BJ (cell line): ENCODE results near the gene CHD1. TPM values are rescaled to one million over a fixed set of nuclear protein-coding genes. Genes with fewer than 3 reads are reported as not detected.

Experiments
- CTCF ChIA-PET: fragments of 350-600 bp; formaldehyde crosslinking; extraction: SDS; loops from one replicate; lab custom pipeline; 2021; ENCODE audit warnings: antibody characterized with exemption, inconsistent platforms; lab: Yijun Ruan, JAX
- POLR2A ChIA-PET: fragments of 300-600 bp; sonication (Branson Sonifier 250); formaldehyde crosslinking; extraction: SDS; loops from one replicate; lab custom pipeline; 2021; ENCODE audit warnings: antibody characterized with exemption; lab: Charles Lee
- DNase-seq: peaks from one replicate; pipeline ENCODE4 v3.0.0-alpha.2; 2011; ENCODE audit warnings: low read depth
- H3K27me3 ChIP-seq: 2 replicates; pipeline ENCODE4 v1.6.0; 2011; ENCODE audit warnings: low read length; ENCODE audit not compliant: control insufficient read depth, insufficient read depth
- H3K36me3 ChIP-seq: 2 replicates; pipeline ENCODE4 v1.5.1; 2011; ENCODE audit warnings: low read length; ENCODE audit not compliant: control insufficient read depth, insufficient read depth
- H3K4me3 ChIP-seq: 2 replicates; pipeline ENCODE4 v1.5.1; 2011; ENCODE audit warnings: low read depth, mild to moderate bottlenecking, control low read depth, low read length
- CTCF ChIP-seq: IDR thresholded peaks from 2 replicates; pipeline ENCODE4 v1.5.1; 2011; ENCODE audit warnings: low read depth, mild to moderate bottlenecking, control low read depth, inconsistent platforms, low read length, moderate library complexity; ENCODE audit not compliant: insufficient read depth
- polyA plus RNA-seq: library from polyadenylated mRNA; depleted of rRNA; stranded (reverse); fragments of >200 nt; gene quantifications from 2 replicates; pipeline ENCODE4 v1.2.3, GENCODE V29; 2011

Gene CHD1
- polyA plus RNA-seq, 1 experiment: 6.5 TPM

- ChIA-PET POLR2A (no interaction called here), CTCF (no interaction called here)
- Histone ChIP-seq H3K27me3 (no peaks in the 10 kb centered on the region), H3K4me3 (no peak overlapping the region), H3K36me3 (no peaks in the 10 kb centered on the region)
- no peak for TF ChIP-seq CTCF
- DNase-seq: no peak
These were observed 82.9 kb downstream of the CHD1 start for GRCh38 chr5:98845878-98846277.

- CTCF ChIA-PET: no interaction called here
- Histone ChIP-seq H3K36me3 (no peaks in the 10 kb centered on the region), H3K27me3 (no peaks in the 10 kb centered on the region), H3K4me3 (no peak overlapping the region)
- no peak for TF ChIP-seq CTCF
- POLR2A ChIA-PET: no interaction called here
- DNase-seq: no peak
These were observed 83.9 kb downstream of the CHD1 start for GRCh38 chr5:98844865-98845264.

- ChIA-PET POLR2A (no interaction called here), CTCF (interaction anchor here (0.6 to 1.5 kb wide), 2 partner anchors 44 to 190 kb away, joined by 3 read pairs; no protein-coding TSS in a partner anchor)
- Histone ChIP-seq H3K27me3 (no peaks in the 10 kb centered on the region), H3K36me3 (no peaks in the 10 kb centered on the region), H3K4me3 (no peak overlapping the region)
- DNase-seq: no peak
- no peak for TF ChIP-seq CTCF
These were observed 85.3 kb downstream of the CHD1 start for GRCh38 chr5:98843481-98843880.

- CTCF ChIA-PET: interaction anchor here (1.3 to 2.0 kb wide), 2 partner anchors 11 to 1610 kb away, joined by 4 to 5 read pairs; no protein-coding TSS in a partner anchor
- Histone ChIP-seq H3K27me3 (no peaks in the 10 kb centered on the region), H3K36me3 (no peaks in the 10 kb centered on the region), H3K4me3 (no peak overlapping the region)
- POLR2A ChIA-PET: no interaction called here
- no peak for TF ChIP-seq CTCF
- no peak for DNase-seq
These were observed 87.9 kb downstream of the CHD1 start for GRCh38 chr5:98840946-98841345.

- H3K27me3 ChIP-seq: no peaks in the 10 kb centered on the region
- ChIA-PET CTCF (interaction anchor here (1.3 to 2.0 kb wide), 2 partner anchors 9 to 1608 kb away, joined by 4 to 5 read pairs; no protein-coding TSS in a partner anchor), POLR2A (interaction anchor here (0.5 to 0.6 kb wide), 2 partner anchors 49 to 762 kb away, joined by 3 to 5 read pairs; no protein-coding TSS in a partner anchor)
- no peak overlapping the region for H3K4me3 ChIP-seq
- no peaks in the 10 kb centered on the region for H3K36me3 ChIP-seq
- no peak for DNase-seq
- peak; percentile 45 for TF ChIP-seq CTCF
These were observed 89.1 kb downstream of the CHD1 start for GRCh38 chr5:98839469-98840383.
